Measurements from ENCODE around the gene CMTM1. TPM values are rescaled to one million over a fixed set of nuclear protein-coding genes. Genes with fewer than 3 reads are reported as not detected.

CMTM1 gene, protein sequence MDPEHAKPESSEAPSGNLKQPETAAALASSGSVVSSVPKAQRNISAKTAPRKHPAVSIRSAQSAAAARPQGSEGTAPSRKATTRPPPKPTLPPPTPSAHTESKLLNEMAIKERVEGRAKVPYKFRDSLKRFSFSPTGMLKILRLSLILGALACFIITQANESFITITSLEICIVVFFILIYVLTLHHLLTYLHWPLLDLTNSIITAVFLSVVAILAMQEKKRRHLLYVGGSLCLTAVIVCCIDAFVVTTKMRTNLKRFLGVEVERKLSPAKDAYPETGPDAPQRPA
- 0.50 to 2.4 TPM (median 1.7 TPM) in 5 replicates for total RNA-seq (2022; extraction: Qiagen RNA extraction; ENCODE audit: low read depth)

GRCh38 chr16:66566051-66566901 is at the start of gene CMTM1:
Gene CMTM1 (plus strand): TSS chr16:66566439. CDS start chr16:66566514, 75 bp downstream.

DNA sequence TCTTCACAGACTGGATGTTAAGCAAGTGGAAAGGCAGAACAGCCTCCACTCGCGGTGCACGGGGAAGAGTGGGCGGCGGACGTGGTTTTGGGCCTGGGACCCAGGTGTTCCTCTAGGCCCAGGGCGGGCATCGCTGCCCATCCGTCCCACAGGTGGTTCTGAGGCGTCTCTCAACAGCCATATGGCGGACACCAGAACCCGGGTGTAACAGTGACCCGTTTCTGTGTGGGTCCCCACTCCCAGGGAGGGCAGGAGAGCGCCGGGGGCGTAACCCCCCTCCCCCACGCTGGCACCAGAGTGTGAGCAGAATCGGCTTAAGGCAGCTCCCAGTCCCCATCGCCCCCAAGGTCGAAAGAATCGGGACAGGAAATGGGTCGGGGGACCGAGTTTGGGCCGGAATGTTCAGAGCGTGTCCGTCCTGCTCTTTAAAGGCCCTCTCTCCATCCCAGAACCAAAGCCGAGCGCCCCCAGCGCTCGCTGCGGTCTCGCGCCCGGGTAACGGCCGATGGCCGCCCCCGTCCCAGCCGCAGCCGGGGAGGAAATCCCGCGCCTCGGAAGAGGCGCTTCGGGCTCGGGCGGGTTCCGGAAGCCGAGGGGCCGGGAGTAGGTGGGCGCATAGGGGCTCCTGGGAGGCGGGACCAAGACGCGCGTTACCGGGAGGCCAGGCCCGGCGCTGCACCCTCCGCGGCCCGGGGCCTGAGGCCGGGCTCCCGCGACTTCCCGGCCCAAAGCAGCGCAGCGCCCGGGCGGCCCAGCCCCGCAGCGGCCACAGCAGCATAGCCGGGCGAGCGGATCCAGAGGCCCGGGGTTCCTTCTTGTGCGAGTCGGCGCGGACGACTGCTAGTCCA is 16.7 kb upstream of the CMTM1 start, which contains the start of gene TK2:
Gene TK2 (minus strand): TSS at position 839 of the 848 bp plus-strand sequence. CDS start 61 bp downstream, at position 778.

GRCh38 chr16:66552286-66553177 is 13.7 kb upstream of the CMTM1 start, which contains the start of gene CKLF:
Gene CKLF (plus strand): TSS chr16:66552576. CDS start chr16:66552716, 140 bp downstream.

DNA sequence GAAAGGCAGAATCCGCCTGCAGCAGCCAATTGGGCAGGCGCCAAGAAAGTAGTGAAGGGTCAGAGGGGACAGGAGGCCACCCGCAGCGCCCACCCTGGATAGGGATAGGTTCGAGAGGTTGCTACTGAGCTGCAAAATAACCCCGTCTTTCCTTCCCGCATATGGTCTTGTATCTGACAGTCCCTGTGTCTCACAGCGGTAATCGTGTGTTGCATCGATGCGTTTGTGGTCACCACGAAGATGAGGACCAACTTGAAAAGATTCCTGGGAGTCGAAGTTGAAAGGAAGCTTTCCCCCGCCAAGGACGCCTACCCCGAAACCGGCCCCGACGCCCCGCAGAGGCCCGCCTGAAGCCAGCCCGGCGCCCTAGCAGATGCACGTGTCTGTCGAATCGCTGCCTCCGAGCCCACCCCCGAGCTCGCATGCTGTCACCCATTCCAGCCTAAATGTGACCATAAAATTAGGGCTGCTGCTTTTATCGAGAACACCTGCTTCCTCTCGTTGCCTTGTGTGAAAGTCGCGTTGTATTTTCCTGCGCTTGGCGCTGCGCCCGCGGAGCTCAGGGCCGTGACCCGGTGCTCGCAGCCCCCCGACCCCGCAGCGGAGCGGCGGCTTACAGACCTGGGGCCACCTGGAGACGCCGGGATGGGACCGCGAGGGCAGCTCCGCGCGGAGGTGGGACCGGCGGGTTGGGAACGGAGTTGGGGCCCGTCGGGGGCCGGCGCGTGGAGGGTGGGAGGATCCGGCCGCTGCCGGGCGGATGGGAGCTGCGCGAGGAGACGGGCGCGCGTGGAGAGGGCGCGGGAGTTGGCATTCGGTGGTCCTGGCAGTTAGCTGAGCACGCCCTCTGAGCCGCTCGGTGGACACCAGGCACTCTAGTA is 12.7 kb downstream of the CMTM1 start, which contains the start of gene CMTM2:
Gene CMTM2 (plus strand): TSS at position 813 of the 881 bp plus-strand sequence. CDS start 145 bp downstream, outside the sequence.

GRCh38 chr16:66604376-66605176 is 38.3 kb downstream of the CMTM1 start, which contains the start of gene CMTM3:
Gene CMTM3 (plus strand): TSS chr16:66604704. CDS start chr16:66604806, 102 bp downstream.

Other genes with a start within 250 kb of the CMTM1 start
- 0.12 to 0.33 TPM (median 0.24 TPM) in 5 replicates for gene CDH5, start 199.7 kb upstream of the CMTM1 start, total RNA-seq (2022; extraction: Qiagen RNA extraction; ENCODE audit: low read depth)
- gene BEAN1, start 139.1 kb upstream of the CMTM1 start, total RNA-seq (2022; extraction: Qiagen RNA extraction; ENCODE audit: low read depth): 2.8 to 5.1 TPM (median 3.8 TPM) in 5 replicates
- 16.6 to 31.9 TPM (median 17.5 TPM) in 5 replicates for gene TK2, start 16.3 kb upstream of the CMTM1 start, total RNA-seq (2022; extraction: Qiagen RNA extraction; ENCODE audit: low read depth)
- 58.4 to 75.2 TPM (median 67.6 TPM) in 5 replicates for gene CKLF, start 13.9 kb upstream of the CMTM1 start, total RNA-seq (2022; extraction: Qiagen RNA extraction; ENCODE audit: low read depth)
- not detected in 5 replicates for gene CMTM2, start 13.0 kb downstream of the CMTM1 start, total RNA-seq (2022; extraction: Qiagen RNA extraction; ENCODE audit: low read depth)
- 80.4 to 87.8 TPM (median 84.8 TPM) in 5 replicates for gene CMTM3, start 38.3 kb downstream of the CMTM1 start, total RNA-seq (2022; extraction: Qiagen RNA extraction; ENCODE audit: low read depth)
- 18.3 to 39.6 TPM (median 32.5 TPM) in 5 replicates for gene CMTM4, start 130.3 kb downstream of the CMTM1 start, total RNA-seq (2022; extraction: Qiagen RNA extraction; ENCODE audit: low read depth)
- gene DYNC1LI2, start 185.2 kb downstream of the CMTM1 start, total RNA-seq (2022; extraction: Qiagen RNA extraction; ENCODE audit: low read depth): 36.4 to 56.4 TPM (median 52.1 TPM) in 5 replicates
- gene TERB1, start 235.1 kb downstream of the CMTM1 start, total RNA-seq (2022; extraction: Qiagen RNA extraction; ENCODE audit: low read depth): not detected in 5 replicates

All from A549 treated with ZK216348 at 1 μM for 4 hours (cell line).